Neural crest cell (in vitro differentiated cells): ENCODE results near the gene MPZL1. TPM values are rescaled to one million over a fixed set of nuclear protein-coding genes. Genes with fewer than 3 reads are reported as not detected.

Source experiments
- DNase-seq: peaks from one replicate; pipeline ENCODE4 v3.0.0; 2021; ENCODE audit warnings: low read depth, mixed read lengths, low spot score
- H3K27ac Mint-ChIP-seq: one replicate; pipeline ENCODE4 v1.8.0; 2021; ENCODE audit warnings: mild to moderate bottlenecking, mixed read lengths; ENCODE audit not compliant: unreplicated experiment
- H3K27me3 Mint-ChIP-seq: 2 replicates; pipeline ENCODE4 v1.8.0; 2021; ENCODE audit warnings: low read depth, mild to moderate bottlenecking, mixed read lengths
- H3K36me3 Mint-ChIP-seq: 2 replicates; pipeline ENCODE4 v1.8.0; 2021; ENCODE audit warnings: low read depth, mild to moderate bottlenecking, mixed read lengths
- H3K4me1 Mint-ChIP-seq: 2 replicates; pipeline ENCODE4 v1.8.0; 2021; ENCODE audit warnings: mixed read lengths
- H3K4me3 Mint-ChIP-seq: one replicate; pipeline ENCODE4 v1.8.0; 2021; ENCODE audit warnings: mild to moderate bottlenecking, mixed read lengths
- H3K9me3 Mint-ChIP-seq: 2 replicates; pipeline ENCODE4 v1.8.0; 2021; ENCODE audit warnings: mixed read lengths
- total RNA-seq: library from RNA; stranded (reverse); gene quantifications from 2 replicates; pipeline ENCODE4 v1.2.1, GENCODE V29; 2021
- TF ChIP-seq, protein P1 (sequence below): fragments of 200-600 bp; sonication (generic); conservative IDR thresholded peaks from 2 replicates; pipeline ENCODE4 v1.5.0; 2021; ENCODE audit warnings: antibody characterized with exemption, mild to moderate bottlenecking

Gene MPZL1
- total RNA-seq, 1 donor from 2014 or later: 114 TPM

DNA sequence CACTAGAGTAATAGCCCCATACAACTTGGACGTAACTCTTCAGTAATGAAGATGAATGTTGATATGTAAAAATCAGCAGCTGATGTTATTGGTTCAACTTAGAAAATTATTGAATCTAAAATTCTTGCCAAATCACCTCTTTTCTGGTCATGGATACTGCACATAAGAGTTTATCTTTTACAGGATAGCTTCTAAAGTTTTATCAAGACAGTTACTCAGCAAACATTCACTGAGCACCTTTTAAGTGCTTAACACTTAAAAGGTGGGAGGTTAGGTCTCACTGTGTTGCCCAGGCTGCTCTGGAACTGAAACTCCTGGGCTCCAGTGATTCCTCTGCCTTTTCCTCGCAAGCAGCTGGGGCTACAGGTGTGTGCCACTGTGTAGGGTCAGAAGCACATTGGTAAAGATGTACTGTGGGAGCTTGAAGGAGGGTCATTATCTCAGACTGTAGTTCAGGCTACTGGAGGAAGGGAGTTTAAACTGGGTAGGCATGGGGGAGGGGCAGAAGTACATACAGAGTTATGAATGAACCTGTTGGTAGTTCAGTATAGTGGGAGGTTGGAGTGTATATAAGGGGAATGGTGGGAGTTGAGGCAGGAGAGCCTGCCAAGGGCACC, 2.0 kb downstream of the MPZL1 start:
- DNase-seq: no peak

GRCh38 chr1:167726008-167726407, 4.2 kb downstream of the MPZL1 start:
- H3K4me1 Mint-ChIP-seq: peaks cover 51% of the 10 kb centered on the region
- TF ChIP-seq, protein P1, sequence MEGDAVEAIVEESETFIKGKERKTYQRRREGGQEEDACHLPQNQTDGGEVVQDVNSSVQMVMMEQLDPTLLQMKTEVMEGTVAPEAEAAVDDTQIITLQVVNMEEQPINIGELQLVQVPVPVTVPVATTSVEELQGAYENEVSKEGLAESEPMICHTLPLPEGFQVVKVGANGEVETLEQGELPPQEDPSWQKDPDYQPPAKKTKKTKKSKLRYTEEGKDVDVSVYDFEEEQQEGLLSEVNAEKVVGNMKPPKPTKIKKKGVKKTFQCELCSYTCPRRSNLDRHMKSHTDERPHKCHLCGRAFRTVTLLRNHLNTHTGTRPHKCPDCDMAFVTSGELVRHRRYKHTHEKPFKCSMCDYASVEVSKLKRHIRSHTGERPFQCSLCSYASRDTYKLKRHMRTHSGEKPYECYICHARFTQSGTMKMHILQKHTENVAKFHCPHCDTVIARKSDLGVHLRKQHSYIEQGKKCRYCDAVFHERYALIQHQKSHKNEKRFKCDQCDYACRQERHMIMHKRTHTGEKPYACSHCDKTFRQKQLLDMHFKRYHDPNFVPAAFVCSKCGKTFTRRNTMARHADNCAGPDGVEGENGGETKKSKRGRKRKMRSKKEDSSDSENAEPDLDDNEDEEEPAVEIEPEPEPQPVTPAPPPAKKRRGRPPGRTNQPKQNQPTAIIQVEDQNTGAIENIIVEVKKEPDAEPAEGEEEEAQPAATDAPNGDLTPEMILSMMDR: no peak
- DNase-seq: no peak
- no peaks in the 10 kb centered on the region for H3K9me3 Mint-ChIP-seq
- H3K27me3 Mint-ChIP-seq: no peaks in the 10 kb centered on the region
- H3K27ac Mint-ChIP-seq: no peak overlapping the region
- H3K36me3 Mint-ChIP-seq: peaks cover 20% of the 10 kb centered on the region
- H3K4me3 Mint-ChIP-seq: peak overlapping the region; percentile 68

More for the DNA sequence above, 2.0 kb downstream of the MPZL1 start:
- H3K36me3 Mint-ChIP-seq: peaks cover 14% of the 10 kb centered on the region
- H3K4me3 Mint-ChIP-seq: peak overlapping the region; percentile 89
- peaks cover 57% of the 10 kb centered on the region for H3K4me1 Mint-ChIP-seq
- TF ChIP-seq, protein P1: no peak
- H3K27me3 Mint-ChIP-seq: peaks cover 4% of the 10 kb centered on the region
- no peaks in the 10 kb centered on the region for H3K9me3 Mint-ChIP-seq
- H3K27ac Mint-ChIP-seq: no peak overlapping the region

- no peaks in the 10 kb centered on the region for H3K9me3 Mint-ChIP-seq
- TF ChIP-seq, protein P1: no peak
- H3K4me3 Mint-ChIP-seq: no peak overlapping the region
- DNase-seq: no peak
- no peaks in the 10 kb centered on the region for H3K27me3 Mint-ChIP-seq
- no peak overlapping the region for H3K27ac Mint-ChIP-seq
- H3K36me3 Mint-ChIP-seq: peaks cover 28% of the 10 kb centered on the region
- peaks cover 29% of the 10 kb centered on the region for H3K4me1 Mint-ChIP-seq
Observed at GRCh38 chr1:167728818-167729410, 7.1 kb downstream of the MPZL1 start.

- no peak overlapping the region for H3K4me3 Mint-ChIP-seq
- TF ChIP-seq, protein P1: no peak
- H3K9me3 Mint-ChIP-seq: peaks cover 4% of the 10 kb centered on the region
- H3K27me3 Mint-ChIP-seq: no peaks in the 10 kb centered on the region
- no peak for DNase-seq
- H3K36me3 Mint-ChIP-seq: peaks cover 24% of the 10 kb centered on the region
- H3K4me1 Mint-ChIP-seq: no peaks in the 10 kb centered on the region
- no peak overlapping the region for H3K27ac Mint-ChIP-seq
Observed at GRCh38 chr1:167734227-167734626, 12.4 kb downstream of the MPZL1 start.

GRCh38 chr1:167734841-167735240, 13.1 kb downstream of the MPZL1 start:
- H3K9me3 Mint-ChIP-seq: peaks cover 4% of the 10 kb centered on the region
- TF ChIP-seq, protein P1: no peak
- no peak overlapping the region for H3K27ac Mint-ChIP-seq
- peaks cover 4% of the 10 kb centered on the region for H3K4me1 Mint-ChIP-seq
- no peak overlapping the region for H3K4me3 Mint-ChIP-seq
- no peak for DNase-seq
- peaks cover 27% of the 10 kb centered on the region for H3K36me3 Mint-ChIP-seq
- H3K27me3 Mint-ChIP-seq: no peaks in the 10 kb centered on the region
